GM12864 (cell line): ENCODE results near the gene PLEKHA6.

Source experiments
- DNase-seq: peaks from one replicate; pipeline ENCODE4 v3.0.0-alpha.2; 2011; ENCODE audit warnings: low read depth
- H3K4me3 ChIP-seq: 2 replicates; pipeline ENCODE4 v1.5.1; 2011; ENCODE audit warnings: mild to moderate bottlenecking, low read depth, low read length, control low read depth
- TF ChIP-seq, protein P1 (sequence below): IDR thresholded peaks from 2 replicates; pipeline ENCODE4 v1.5.1; 2011; ENCODE audit warnings: low read depth, mild to moderate bottlenecking, moderate library complexity, low read length, control low read depth, inconsistent platforms; ENCODE audit errors: missing control alignments

Gene PLEKHA6, protein sequence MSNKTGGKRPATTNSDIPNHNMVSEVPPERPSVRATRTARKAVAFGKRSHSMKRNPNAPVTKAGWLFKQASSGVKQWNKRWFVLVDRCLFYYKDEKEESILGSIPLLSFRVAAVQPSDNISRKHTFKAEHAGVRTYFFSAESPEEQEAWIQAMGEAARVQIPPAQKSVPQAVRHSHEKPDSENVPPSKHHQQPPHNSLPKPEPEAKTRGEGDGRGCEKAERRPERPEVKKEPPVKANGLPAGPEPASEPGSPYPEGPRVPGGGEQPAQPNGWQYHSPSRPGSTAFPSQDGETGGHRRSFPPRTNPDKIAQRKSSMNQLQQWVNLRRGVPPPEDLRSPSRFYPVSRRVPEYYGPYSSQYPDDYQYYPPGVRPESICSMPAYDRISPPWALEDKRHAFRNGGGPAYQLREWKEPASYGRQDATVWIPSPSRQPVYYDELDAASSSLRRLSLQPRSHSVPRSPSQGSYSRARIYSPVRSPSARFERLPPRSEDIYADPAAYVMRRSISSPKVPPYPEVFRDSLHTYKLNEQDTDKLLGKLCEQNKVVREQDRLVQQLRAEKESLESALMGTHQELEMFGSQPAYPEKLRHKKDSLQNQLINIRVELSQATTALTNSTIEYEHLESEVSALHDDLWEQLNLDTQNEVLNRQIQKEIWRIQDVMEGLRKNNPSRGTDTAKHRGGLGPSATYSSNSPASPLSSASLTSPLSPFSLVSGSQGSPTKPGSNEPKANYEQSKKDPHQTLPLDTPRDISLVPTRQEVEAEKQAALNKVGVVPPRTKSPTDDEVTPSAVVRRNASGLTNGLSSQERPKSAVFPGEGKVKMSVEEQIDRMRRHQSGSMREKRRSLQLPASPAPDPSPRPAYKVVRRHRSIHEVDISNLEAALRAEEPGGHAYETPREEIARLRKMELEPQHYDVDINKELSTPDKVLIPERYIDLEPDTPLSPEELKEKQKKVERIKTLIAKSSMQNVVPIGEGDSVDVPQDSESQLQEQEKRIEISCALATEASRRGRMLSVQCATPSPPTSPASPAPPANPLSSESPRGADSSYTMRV

GRCh38 chr1:204359474-204360255 is at the start of gene PLEKHA6:
Gene PLEKHA6, minus strand, starts transcription at chr1:204359929. Its CDS starts 86,202 bp downstream, at chr1:204273727.
- no peak for DNase-seq
- TF ChIP-seq, protein P1, sequence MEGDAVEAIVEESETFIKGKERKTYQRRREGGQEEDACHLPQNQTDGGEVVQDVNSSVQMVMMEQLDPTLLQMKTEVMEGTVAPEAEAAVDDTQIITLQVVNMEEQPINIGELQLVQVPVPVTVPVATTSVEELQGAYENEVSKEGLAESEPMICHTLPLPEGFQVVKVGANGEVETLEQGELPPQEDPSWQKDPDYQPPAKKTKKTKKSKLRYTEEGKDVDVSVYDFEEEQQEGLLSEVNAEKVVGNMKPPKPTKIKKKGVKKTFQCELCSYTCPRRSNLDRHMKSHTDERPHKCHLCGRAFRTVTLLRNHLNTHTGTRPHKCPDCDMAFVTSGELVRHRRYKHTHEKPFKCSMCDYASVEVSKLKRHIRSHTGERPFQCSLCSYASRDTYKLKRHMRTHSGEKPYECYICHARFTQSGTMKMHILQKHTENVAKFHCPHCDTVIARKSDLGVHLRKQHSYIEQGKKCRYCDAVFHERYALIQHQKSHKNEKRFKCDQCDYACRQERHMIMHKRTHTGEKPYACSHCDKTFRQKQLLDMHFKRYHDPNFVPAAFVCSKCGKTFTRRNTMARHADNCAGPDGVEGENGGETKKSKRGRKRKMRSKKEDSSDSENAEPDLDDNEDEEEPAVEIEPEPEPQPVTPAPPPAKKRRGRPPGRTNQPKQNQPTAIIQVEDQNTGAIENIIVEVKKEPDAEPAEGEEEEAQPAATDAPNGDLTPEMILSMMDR: no peak
- no peak within 1 kb of the TSS for H3K4me3 ChIP-seq

DNA sequence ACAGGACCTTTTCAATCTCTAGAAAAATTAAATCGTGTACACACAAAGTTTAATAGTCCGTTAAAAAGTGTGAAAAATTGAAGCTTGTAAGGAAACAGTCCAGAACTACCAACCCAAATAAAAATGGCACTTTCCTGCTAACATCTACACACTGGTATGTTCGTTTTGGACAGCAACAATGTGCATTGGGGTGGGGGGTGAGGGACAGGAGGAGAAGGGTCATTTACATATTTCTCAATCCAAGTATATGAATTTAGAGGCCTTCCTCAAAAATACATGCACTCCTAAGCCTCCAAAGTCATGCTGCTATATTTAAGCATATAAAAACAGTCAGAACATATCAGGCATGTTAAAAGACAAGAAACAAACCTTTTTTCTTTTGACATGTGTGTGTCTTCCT is 49.4 kb upstream of the PLEKHA6 start:
- TF ChIP-seq, protein P1: no peak

GRCh38 chr1:204408602-204409001 is 48.9 kb upstream of the PLEKHA6 start:
- TF ChIP-seq, protein P1: no peak
- peak overlapping the region; percentile 88 for H3K4me3 ChIP-seq
- no peak for DNase-seq

More for the DNA sequence above, 49.4 kb upstream of the PLEKHA6 start:
- H3K4me3 ChIP-seq: peak overlapping the region; percentile 88
- DNase-seq: no peak

DNA sequence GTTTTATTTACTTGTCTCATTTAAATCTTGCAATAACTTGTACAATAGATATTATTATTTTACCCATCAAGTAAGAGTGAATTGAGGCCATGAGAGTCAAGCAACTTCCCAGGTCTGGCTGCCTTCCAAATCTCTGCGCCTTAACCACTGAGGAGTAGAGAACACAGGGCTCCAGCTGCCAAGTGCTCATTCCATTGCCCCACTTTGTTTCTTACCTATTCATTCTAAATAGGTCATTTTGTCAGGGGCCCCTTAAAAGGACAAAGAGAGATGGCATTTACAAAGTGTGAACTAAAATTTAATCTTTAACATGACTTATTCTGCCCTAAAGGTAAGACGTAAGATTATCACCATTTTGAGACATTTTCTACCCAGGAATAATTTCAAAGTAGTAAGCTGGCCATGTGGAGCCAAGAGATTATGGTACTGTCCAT is 48.4 kb upstream of the PLEKHA6 start:
- H3K4me3 ChIP-seq: peak overlapping the region; percentile 88
- TF ChIP-seq, protein P1: no peak
- DNase-seq: no peak

- H3K4me3 ChIP-seq: peak overlapping the region; percentile 88
Measured at GRCh38 chr1:204407295-204407971, 47.7 kb upstream of the PLEKHA6 start.

More at GRCh38 chr1:204407295-204407971, 47.7 kb upstream of the PLEKHA6 start:
- TF ChIP-seq, protein P1: no peak
- DNase-seq: no peak
